Gastroesophageal sphincter (tissue), 4 donors: ENCODE data around the gene SRPK3. TPM values are rescaled to one million over a fixed set of nuclear protein-coding genes. Genes with fewer than 3 reads are reported as not detected.
"Not testable (repeated sequence)": the region's sequence is repeated elsewhere in the genome, so short reads cannot be mapped to it uniquely, and the experiment has no call there.

Source experiments
- ATAC-seq: fragments of 150-250 bp; one replicate; pipeline ENCODE4 v1.9.1; 2016; ENCODE audit warnings: mild to moderate bottlenecking, moderate library complexity
- H3K27ac ChIP-seq, 4 donors: fragments of 200-600 bp; sonication (generic) in 3 of 4; 1 replicate in 3 of 4; 2 replicates in 1 of 4; pipeline ENCODE4 v1.5.1; 2016 to 2019
- H3K27me3 ChIP-seq: fragments of 200-600 bp; sonication (generic); one replicate; pipeline ENCODE4 v1.5.1; 2019
- H3K36me3 ChIP-seq, 2 donors: fragments of 200-600 bp; sonication (generic); one replicate each; pipeline ENCODE4 v1.5.1; 2019; ENCODE audit warnings: control low read depth in 1 of 2
- H3K4me1 ChIP-seq, 3 donors: fragments of 200-600 bp; sonication (generic); 1 replicate in 2 of 3; 2 replicates in 1 of 3; pipeline ENCODE4 v1.5.1; 2016 to 2019; ENCODE audit warnings: control low read depth in 2 of 3
- H3K4me3 ChIP-seq, 2 donors: fragments of 200-600 bp; sonication (generic); one replicate each; pipeline ENCODE4 v1.5.1; 2019; ENCODE audit warnings: mild to moderate bottlenecking in 1 of 2, moderate library complexity in 1 of 2
- H3K9me3 ChIP-seq, 3 donors: fragments of 200-600 bp; sonication (generic); one replicate each; pipeline ENCODE4 v1.5.1; 2017 to 2019; ENCODE audit warnings: control low read depth in 2 of 3
- EP300 ChIP-seq: sonication (generic); formaldehyde crosslinking; IDR thresholded peaks from one replicate; pipeline ENCODE4 v1.6.1; 2017; ENCODE audit warnings: antibody characterized with exemption, mild to moderate bottlenecking
- POLR2A ChIP-seq, 2 donors: fragments of 450-650 bp; IDR thresholded peaks; one replicate each; pipeline ENCODE4 v1.6.1; 2017; ENCODE audit warnings: antibody characterized with exemption in 2 of 2, mild to moderate bottlenecking in 2 of 2, moderate library complexity in 1 of 2
- POLR2AphosphoS5 ChIP-seq: sonication (generic); formaldehyde crosslinking; IDR thresholded peaks from one replicate; pipeline ENCODE4 v1.6.1; 2017; ENCODE audit warnings: antibody characterized with exemption
- WGBS, 2 donors: methylation state at CpG; one replicate each; pipeline ENCODE4 v1.1.5; 2018; ENCODE audit warnings: low coverage in 1 of 2; 5-methylcytosine and 5-hydroxymethylcytosine counted together
- total RNA-seq, 4 donors: library from RNA; depleted of rRNA; stranded (reverse); fragments of >200 nt; gene quantifications; one replicate each; pipeline ENCODE4 v1.1.0, GENCODE V29; 2016
- TF ChIP-seq, protein P1 (sequence below), 4 experiments: fragments of 200-600 bp in 2 of 4; fragments of 450-650 bp in 2 of 4; sonication (generic) in 1 of 4; IDR thresholded peaks; one replicate each; pipeline ENCODE4 v1.5.1; 2017 to 2019; ENCODE audit warnings: antibody characterized with exemption in 4 of 4, mild to moderate bottlenecking in 2 of 4, moderate library complexity in 2 of 4

Gene SRPK3
- total RNA-seq, 4 donors from 2014 or later: 3.0 to 4.7 (median 4.4) TPM; not detected in 1

DNA sequence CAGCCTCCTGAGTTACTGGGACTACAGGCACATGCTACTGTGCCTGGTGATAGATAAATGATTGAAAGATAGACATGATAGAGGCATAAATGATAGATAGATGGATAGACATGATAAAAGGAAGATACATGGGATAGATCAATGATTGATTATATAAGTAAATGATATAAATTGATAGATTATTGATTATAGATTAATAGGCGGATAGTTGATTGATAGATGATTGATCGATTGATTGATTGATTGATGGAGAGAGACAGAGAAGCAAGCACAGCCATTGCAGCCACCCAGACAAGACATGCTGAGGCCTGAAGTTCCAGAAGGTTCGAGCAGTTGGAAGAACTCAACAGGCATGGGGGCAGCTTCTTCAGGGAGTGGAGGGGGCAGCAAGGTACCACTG lies 34.5 kb upstream of the SRPK3 start:
- Histone ChIP-seq H3K27me3 (no peaks in the 10 kb centered on the region), H3K4me1 (peaks cover 0 to 22% (median 0%) of the 10 kb centered on the region in 3 donors), H3K9me3 (no peaks in the 10 kb centered on the region), H3K4me3 (no peak overlapping the region), H3K27ac (no peak overlapping the region), H3K36me3 (no peaks in the 10 kb centered on the region)
- 56 to 92% methylated on average over 2 to 3 of the region's 3 CpGs for WGBS, 2 donors
- TF ChIP-seq POLR2AphosphoS5: no peak
- TF ChIP-seq, protein P1, sequence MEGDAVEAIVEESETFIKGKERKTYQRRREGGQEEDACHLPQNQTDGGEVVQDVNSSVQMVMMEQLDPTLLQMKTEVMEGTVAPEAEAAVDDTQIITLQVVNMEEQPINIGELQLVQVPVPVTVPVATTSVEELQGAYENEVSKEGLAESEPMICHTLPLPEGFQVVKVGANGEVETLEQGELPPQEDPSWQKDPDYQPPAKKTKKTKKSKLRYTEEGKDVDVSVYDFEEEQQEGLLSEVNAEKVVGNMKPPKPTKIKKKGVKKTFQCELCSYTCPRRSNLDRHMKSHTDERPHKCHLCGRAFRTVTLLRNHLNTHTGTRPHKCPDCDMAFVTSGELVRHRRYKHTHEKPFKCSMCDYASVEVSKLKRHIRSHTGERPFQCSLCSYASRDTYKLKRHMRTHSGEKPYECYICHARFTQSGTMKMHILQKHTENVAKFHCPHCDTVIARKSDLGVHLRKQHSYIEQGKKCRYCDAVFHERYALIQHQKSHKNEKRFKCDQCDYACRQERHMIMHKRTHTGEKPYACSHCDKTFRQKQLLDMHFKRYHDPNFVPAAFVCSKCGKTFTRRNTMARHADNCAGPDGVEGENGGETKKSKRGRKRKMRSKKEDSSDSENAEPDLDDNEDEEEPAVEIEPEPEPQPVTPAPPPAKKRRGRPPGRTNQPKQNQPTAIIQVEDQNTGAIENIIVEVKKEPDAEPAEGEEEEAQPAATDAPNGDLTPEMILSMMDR (IDR thresholded peaks at IDR 0.05): no peak
- TF ChIP-seq POLR2A (IDR thresholded peaks at IDR 0.05): no peak
- TF ChIP-seq EP300: no peak
- ATAC-seq: no peak

- H3K4me1 ChIP-seq: peaks cover 0 to 22% (median 0%) of the 10 kb centered on the region in 3 donors
- H3K4me3 ChIP-seq, H3K36me3 ChIP-seq, H3K27ac ChIP-seq, H3K27me3 ChIP-seq, ATAC-seq, H3K9me3 ChIP-seq: not testable (repeated sequence)
- 36 to 60% methylated on average over 1 to 3 of the region's 6 CpGs for WGBS, 2 donors
Observed at GRCh38 chrX:153746991-153747390, 33.9 kb upstream of the SRPK3 start.

- H3K4me3 ChIP-seq, H3K4me1 ChIP-seq, H3K9me3 ChIP-seq, H3K27ac ChIP-seq, H3K36me3 ChIP-seq, H3K27me3 ChIP-seq, ATAC-seq: not testable (repeated sequence)
- 76 to 80% methylated on average over 4 to 6 of the region's 7 CpGs for WGBS, 2 donors
Observed at GRCh38 chrX:153749017-153749416, 31.8 kb upstream of the SRPK3 start.

DNA sequence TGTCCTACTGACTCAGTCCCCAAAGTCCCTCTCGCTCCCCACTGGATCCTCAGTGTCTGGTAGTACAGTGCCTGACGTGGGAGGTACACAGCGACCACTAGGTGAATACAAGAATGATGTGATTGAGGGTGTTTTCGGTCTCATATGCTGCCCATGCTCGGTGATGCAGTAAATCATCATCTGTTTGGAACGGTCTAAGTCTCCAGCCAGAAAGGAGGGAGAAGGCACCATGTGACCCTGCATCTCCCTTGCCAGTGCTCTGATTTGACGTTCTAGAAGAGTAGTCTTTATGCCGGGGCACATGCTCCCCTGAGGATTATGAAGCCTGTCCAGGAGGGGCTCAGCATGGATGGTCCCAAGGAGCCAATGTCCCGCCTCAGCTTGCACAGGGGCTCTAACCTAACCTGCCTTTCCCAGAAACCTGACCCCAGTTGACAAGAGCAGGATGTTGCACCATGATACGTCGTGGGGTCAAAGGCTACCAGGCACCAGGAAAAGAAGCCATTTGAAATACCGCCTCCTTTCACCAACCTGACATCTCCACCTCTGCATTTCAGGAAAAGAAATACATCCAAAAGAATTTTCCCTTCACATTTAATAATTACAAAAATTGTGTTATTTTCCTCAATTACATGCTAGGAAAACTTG lies 30.6 kb upstream of the SRPK3 start:
- H3K36me3 ChIP-seq: no peaks in the 10 kb centered on the region
- no peak overlapping the region for H3K27ac ChIP-seq
- no peaks in the 10 kb centered on the region for H3K27me3 ChIP-seq
- WGBS, 2 donors: 20% methylated on average over 2 of the region's 12 CpGs; no CpG with 5 or more reads in 1 of the 2 donors
- H3K4me3 ChIP-seq: no peak overlapping the region
- H3K4me1 ChIP-seq: no peaks in the 10 kb centered on the region
- H3K9me3 ChIP-seq: no peaks in the 10 kb centered on the region
- no peak for TF ChIP-seq POLR2A (IDR thresholded peaks at IDR 0.05)
- TF ChIP-seq POLR2AphosphoS5: no peak
- TF ChIP-seq EP300: no peak
- TF ChIP-seq, protein P1 (IDR thresholded peaks at IDR 0.05): no peak
- no peak for ATAC-seq

DNA sequence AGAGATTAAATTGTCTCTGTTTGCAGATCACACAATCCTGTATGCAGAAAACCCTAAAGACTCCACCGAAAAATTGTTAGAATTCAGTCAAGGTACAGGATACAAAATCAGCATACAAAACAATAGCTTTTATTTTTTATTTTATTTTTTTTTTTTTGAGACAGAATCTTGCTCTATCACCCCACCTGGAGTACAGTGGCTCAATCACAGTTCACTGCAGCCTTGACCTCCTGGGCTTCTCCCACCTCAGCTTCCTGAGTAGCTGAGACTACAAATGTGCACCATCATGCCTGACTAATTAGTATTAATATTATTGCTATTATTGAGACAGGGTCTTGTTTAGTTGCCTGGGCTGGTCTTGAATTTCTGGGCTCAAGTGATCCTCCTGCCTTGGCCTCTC lies 25.7 kb upstream of the SRPK3 start:
- WGBS, 2 donors: 67 to 100% methylated on average over 1 of the region's 1 CpG
- Histone ChIP-seq H3K4me1 (no peaks in the 10 kb centered on the region), H3K27ac (no peak overlapping the region), H3K9me3 (no peaks in the 10 kb centered on the region), H3K4me3 (no peak overlapping the region), H3K27me3 (no peaks in the 10 kb centered on the region), H3K36me3 (no peaks in the 10 kb centered on the region)
- TF ChIP-seq, protein P1 (IDR thresholded peaks at IDR 0.05): no peak
- TF ChIP-seq POLR2AphosphoS5: no peak
- TF ChIP-seq POLR2A (IDR thresholded peaks at IDR 0.05): no peak
- TF ChIP-seq EP300: no peak
- ATAC-seq: no peak

- Histone ChIP-seq H3K36me3 (no peaks in the 10 kb centered on the region), H3K27me3 (no peaks in the 10 kb centered on the region), H3K9me3 (no peaks in the 10 kb centered on the region), H3K27ac (no peak overlapping the region), H3K4me1 (peaks cover 0 to 28% (median 4%) of the 10 kb centered on the region in 3 donors), H3K4me3 (no peak overlapping the region)
- TF ChIP-seq, protein P1 (IDR thresholded peaks at IDR 0.05): no peak
- TF ChIP-seq EP300 (no peak), POLR2AphosphoS5 (no peak), POLR2A (IDR thresholded peaks at IDR 0.05) (no peak)
- 78 to 100% methylated on average over 1 to 6 of the region's 15 CpGs for WGBS, 2 donors
- ATAC-seq: no peak
Observed at GRCh38 chrX:153761863-153762262, 19.0 kb upstream of the SRPK3 start.
